Tibial nerve (tissue), 4 donors: ENCODE measurements around the gene PLA2R1.

Source experiments
- EP300 ChIP-seq, 2 donors: sonication (generic); formaldehyde crosslinking; IDR thresholded peaks; one replicate each; pipeline ENCODE4 v1.6.1; 2017; ENCODE audit warnings: antibody characterized with exemption in 2 of 2, mild to moderate bottlenecking in 1 of 2
- POLR2A ChIP-seq, 2 donors: fragments of 450-650 bp; IDR thresholded peaks; one replicate each; pipeline ENCODE4 v1.6.1; 2017; ENCODE audit warnings: antibody characterized with exemption in 2 of 2, mild to moderate bottlenecking in 2 of 2, moderate library complexity in 2 of 2
- TF ChIP-seq, protein P1 (sequence below), 5 experiments: fragments of 200-600 bp in 3 of 5; fragments of 450-650 bp in 2 of 5; sonication (generic) in 3 of 5; IDR thresholded peaks; one replicate each; pipeline ENCODE4 v1.5.1; 2016 to 2019; ENCODE audit warnings: antibody characterized with exemption in 5 of 5, mild to moderate bottlenecking in 3 of 5, moderate library complexity in 2 of 5

DNA sequence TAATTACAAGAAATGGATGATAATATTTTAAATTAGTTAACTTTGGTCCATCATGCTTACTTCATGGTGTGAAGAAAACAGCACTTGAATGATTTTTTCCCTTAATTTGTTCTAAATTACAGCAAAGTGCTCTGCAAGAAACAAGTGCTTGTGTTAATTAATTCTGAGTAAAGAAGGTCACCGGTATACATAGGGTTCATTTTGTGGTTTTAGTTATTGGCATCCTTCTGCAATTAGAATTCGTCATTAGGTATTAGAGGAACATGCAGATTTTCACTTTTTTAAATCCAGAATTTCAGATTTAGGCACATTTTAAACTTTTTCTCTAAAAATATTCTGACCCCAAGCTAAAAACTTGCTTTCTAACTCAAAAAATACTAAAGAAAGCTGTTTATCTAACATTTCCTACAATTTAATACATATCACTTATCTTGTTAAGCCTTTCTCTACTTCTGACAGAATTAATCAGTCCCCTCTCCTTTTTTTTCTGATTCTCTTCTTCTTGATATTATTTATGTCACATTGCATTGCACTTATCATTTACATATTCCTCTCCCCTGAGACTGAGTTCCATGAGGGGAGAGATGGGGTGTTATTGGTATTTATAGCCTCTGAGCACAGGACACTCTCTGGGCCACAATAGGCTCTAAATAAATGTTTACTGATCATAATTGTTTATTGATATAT lies 129.2 kb downstream of the PLA2R1 start:
- TF ChIP-seq POLR2A (IDR thresholded peaks at IDR 0.05), result no peak
- TF ChIP-seq, protein P1, sequence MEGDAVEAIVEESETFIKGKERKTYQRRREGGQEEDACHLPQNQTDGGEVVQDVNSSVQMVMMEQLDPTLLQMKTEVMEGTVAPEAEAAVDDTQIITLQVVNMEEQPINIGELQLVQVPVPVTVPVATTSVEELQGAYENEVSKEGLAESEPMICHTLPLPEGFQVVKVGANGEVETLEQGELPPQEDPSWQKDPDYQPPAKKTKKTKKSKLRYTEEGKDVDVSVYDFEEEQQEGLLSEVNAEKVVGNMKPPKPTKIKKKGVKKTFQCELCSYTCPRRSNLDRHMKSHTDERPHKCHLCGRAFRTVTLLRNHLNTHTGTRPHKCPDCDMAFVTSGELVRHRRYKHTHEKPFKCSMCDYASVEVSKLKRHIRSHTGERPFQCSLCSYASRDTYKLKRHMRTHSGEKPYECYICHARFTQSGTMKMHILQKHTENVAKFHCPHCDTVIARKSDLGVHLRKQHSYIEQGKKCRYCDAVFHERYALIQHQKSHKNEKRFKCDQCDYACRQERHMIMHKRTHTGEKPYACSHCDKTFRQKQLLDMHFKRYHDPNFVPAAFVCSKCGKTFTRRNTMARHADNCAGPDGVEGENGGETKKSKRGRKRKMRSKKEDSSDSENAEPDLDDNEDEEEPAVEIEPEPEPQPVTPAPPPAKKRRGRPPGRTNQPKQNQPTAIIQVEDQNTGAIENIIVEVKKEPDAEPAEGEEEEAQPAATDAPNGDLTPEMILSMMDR (IDR thresholded peaks at IDR 0.05), result no peak
- no peak for TF ChIP-seq EP300 (IDR thresholded peaks at IDR 0.05)
